T-cell (primary cell): ENCODE data around the gene RSU1. TPM values are rescaled to one million over a fixed set of nuclear protein-coding genes. Genes with fewer than 3 reads are reported as not detected.

Experiments
- ATAC-seq, 4 experiments: fragments of 200-7000 bp in 3 of 4; fragments of 150-1000 bp in 1 of 4; cut with Tn5 transposase; replicated peaks in 1 of 4; 1 replicate in 3 of 4; 2 replicates in 1 of 4; pipeline ENCODE4 v1.10.0; 2021; ENCODE audit warnings: moderate library complexity in 3 of 4, mild to moderate bottlenecking in 2 of 4, moderate number of reproducible peaks in 1 of 4
- CTCF ChIA-PET, 2 donors: fragments of 300-600 bp; sonication (Branson Sonifier 250); formaldehyde crosslinking; loops; one replicate each; lab custom pipeline; 2022; ENCODE audit warnings: antibody characterized with exemption in 2 of 2; lab: Charles Lee
- POLR2A ChIA-PET, 2 donors: fragments of 300-600 bp; sonication (Branson Sonifier 250); formaldehyde crosslinking; loops; one replicate each; lab custom pipeline; 2022; ENCODE audit warnings: antibody characterized with exemption in 2 of 2; lab: Charles Lee
- DNase-seq, 35 experiments: peaks; one replicate each; pipeline versions ENCODE4 v3.0.0 to v3.0.0-alpha.2; 2013 to 2023
- H3K27ac ChIP-seq: one replicate; pipeline ENCODE4 v1.5.1; 2013; ENCODE audit warnings: low read length
- H3K27me3 ChIP-seq, 2 experiments: replicated peaks in 1 of 2; 1 replicate in 1 of 2; 2 replicates in 1 of 2; pipeline versions ENCODE4 v1.6.1 to v1.7.0; 2013; ENCODE audit warnings: low read length in 1 of 2, mixed read lengths in 1 of 2; ENCODE audit not compliant: control insufficient read depth in 2 of 2, insufficient read depth in 2 of 2; ENCODE audit errors: extremely low read depth in 1 of 2
- H3K36me3 ChIP-seq, 2 donors: 1 replicate in 1 of 2; 2 replicates in 1 of 2; pipeline versions ENCODE4 v1.6.1 to v1.7.0; 2013; ENCODE audit warnings: low read length in 1 of 2; ENCODE audit not compliant: control insufficient read depth in 2 of 2, insufficient read depth in 1 of 2; ENCODE audit errors: extremely low read depth in 1 of 2
- H3K4me1 ChIP-seq, 2 experiments: 1 replicate in 1 of 2; 2 replicates in 1 of 2; pipeline versions ENCODE4 v1.6.1 to v1.7.0; 2013; ENCODE audit warnings: low read length in 2 of 2, mixed read lengths in 1 of 2; ENCODE audit not compliant: insufficient read depth in 2 of 2, control insufficient read depth in 1 of 2; ENCODE audit errors: extremely low read depth in 1 of 2
- H3K4me3 ChIP-seq, 2 donors: 1 replicate in 1 of 2; 2 replicates in 1 of 2; pipeline versions ENCODE4 v1.5.1 to v1.7.0; 2013; ENCODE audit warnings: mild to moderate bottlenecking in 2 of 2, low read length in 1 of 2, moderate library complexity in 1 of 2; ENCODE audit not compliant: control insufficient read depth in 1 of 2; ENCODE audit errors: extremely low read depth in 1 of 2
- H3K9me3 ChIP-seq: 2 replicates; pipeline ENCODE4 v1.7.0; 2013
- H3K27ac Mint-ChIP-seq, 2 donors: one replicate each; pipeline ENCODE4 v1.8.0; 2020 to 2021; ENCODE audit warnings: mild to moderate bottlenecking in 2 of 2, mixed read lengths in 2 of 2
- H3K27me3 Mint-ChIP-seq, 2 donors: one replicate each; pipeline ENCODE4 v1.8.0; 2021 to 2022; ENCODE audit warnings: mixed read lengths in 2 of 2
- H3K36me3 Mint-ChIP-seq: one replicate; pipeline ENCODE4 v1.8.0; 2021; ENCODE audit warnings: mixed read lengths
- H3K4me1 Mint-ChIP-seq, 3 donors: one replicate each; pipeline ENCODE4 v1.8.0; 2020 to 2022; ENCODE audit warnings: mixed read lengths in 3 of 3, mild to moderate bottlenecking in 1 of 3
- H3K4me3 Mint-ChIP-seq, 3 donors: one replicate each; pipeline ENCODE4 v1.8.0; 2020 to 2022; ENCODE audit warnings: mild to moderate bottlenecking in 3 of 3, mixed read lengths in 3 of 3, moderate library complexity in 3 of 3
- H3K9me3 Mint-ChIP-seq, 3 donors: one replicate each; pipeline ENCODE4 v1.8.0; 2020 to 2022; ENCODE audit warnings: mixed read lengths in 3 of 3
- WGBS: methylation state at CpG from one replicate; pipeline ENCODE4 v1.1.5; 2013; ENCODE audit warnings: missing lambda C conversion rate; ENCODE audit not compliant: insufficient coverage; 5-methylcytosine and 5-hydroxymethylcytosine counted together
- total RNA-seq, 35 experiments: library from RNA in 6 of 35; stranded (reverse) in 6 of 35; fragments of 120-200 nt in 1 of 35; gene quantifications; one replicate each; pipeline versions ENCODE4 v1.2.1 to v1.2.4 and lab custom pipeline; 2013 to 2026

The RSU1 gene
- total RNA-seq, 5 donors from 2014 or later (not counting 1 experiment from before 2014, with no cell fraction given): 49.5 to 60.4 (median 58.1) TPM

DNA sequence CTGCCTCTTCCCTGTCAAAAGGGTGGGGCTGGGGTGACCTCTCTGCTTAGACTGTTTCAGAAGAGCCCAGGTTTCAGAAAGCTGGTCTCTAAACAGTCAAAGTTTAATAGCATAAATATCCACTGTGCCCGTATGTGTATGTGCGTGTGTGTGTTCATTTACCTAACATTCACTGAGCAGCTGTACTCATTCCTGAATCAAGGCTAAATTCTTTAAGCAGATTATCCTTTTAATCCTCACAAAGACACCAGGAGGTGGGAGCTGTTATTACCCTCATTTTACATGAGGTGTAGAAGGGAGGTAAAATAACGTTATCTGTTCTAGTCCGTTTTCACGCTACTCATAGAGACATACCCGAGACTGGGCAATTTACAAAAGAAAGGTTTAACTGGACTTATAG lies 72.2 kb downstream of the RSU1 start:
- Mint-ChIP-seq H3K36me3 (peaks cover 68% of the 10 kb centered on the region), H3K27ac (no peak overlapping the region), H3K4me3 (no peak overlapping the region), H3K4me1 (peaks cover 0 to 14% (median 2%) of the 10 kb centered on the region in 3 donors), H3K9me3 (peaks cover 0 to 7% (median 0%) of the 10 kb centered on the region in 3 donors), H3K27me3 (no peaks in the 10 kb centered on the region)
- DNase-seq (no peak), ATAC-seq (no peak)
- ChIA-PET POLR2A (no interaction called here), CTCF (interaction anchor here in 1 of 2 donors (1.1 kb wide), 1 partner anchor 9 kb away, joined by 3 read pairs; no protein-coding TSS in a partner anchor)
- Histone ChIP-seq H3K4me3 (no peak overlapping the region), H3K9me3 (peaks cover 2% of the 10 kb centered on the region), H3K36me3 (peaks cover 6 to 10% of the 10 kb centered on the region in 2 donors), H3K27ac (no peak overlapping the region), H3K27me3 (no peaks in the 10 kb centered on the region), H3K4me1 (no peaks in the 10 kb centered on the region)
- WGBS: 100% methylated on average over 2 of the region's 6 CpGs

DNA sequence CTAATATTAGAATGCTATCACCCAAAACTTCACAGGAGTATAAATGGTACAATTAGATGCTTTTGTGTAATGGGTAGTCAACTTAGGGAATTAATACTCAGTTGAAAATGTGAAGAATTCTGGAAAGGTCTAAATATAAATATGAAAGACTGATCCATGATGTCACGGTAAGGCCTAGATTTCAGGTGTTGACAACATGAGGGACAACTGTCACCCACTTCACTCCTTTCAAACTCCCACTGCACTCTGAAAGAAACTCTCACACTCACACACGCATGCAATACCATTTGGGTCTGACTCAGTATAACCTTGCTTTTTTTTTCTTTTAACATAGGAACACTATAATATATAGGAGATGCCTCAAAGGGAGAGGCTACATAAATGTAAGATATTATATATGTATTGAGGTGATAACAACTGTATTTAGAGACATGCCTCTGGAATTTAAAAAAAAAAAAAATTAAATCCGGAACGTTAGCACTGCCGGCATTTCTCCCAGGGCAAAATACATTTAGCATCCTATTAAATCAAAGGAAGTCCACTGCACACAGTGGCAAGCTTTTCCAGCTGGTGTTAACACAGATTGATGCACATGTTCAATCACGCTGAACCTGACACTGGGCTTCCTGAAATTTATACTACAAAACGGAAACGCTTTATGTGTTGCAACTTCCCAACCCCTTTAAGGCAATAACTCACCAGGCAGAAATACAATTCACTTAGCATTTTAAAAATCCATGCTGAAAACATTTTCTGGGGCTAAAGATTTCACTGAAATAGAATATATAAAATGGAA lies 74.9 kb downstream of the RSU1 start:
- H3K9me3 Mint-ChIP-seq: peaks cover 0 to 22% (median 5%) of the 10 kb centered on the region in 3 donors
- DNase-seq (no peak), ATAC-seq (no peak)
- no peak overlapping the region for H3K27ac Mint-ChIP-seq
- no peaks in the 10 kb centered on the region for H3K27me3 Mint-ChIP-seq
- peaks cover 76% of the 10 kb centered on the region for H3K36me3 Mint-ChIP-seq
- CTCF ChIA-PET: interaction anchor here in 1 of 2 donors (0.6 kb wide), 1 partner anchor 952 kb away, joined by 3 read pairs; no protein-coding TSS in a partner anchor
- Histone ChIP-seq H3K4me3 (no peak overlapping the region), H3K27me3 (no peaks in the 10 kb centered on the region), H3K27ac (no peak overlapping the region), H3K9me3 (peaks cover 2% of the 10 kb centered on the region), H3K36me3 (peaks cover 5 to 6% of the 10 kb centered on the region in 2 donors), H3K4me1 (no peaks in the 10 kb centered on the region)
- WGBS: 79% methylated on average over 2 of the region's 8 CpGs
- POLR2A ChIA-PET: no interaction called here
- H3K4me3 Mint-ChIP-seq: no peak overlapping the region
- peaks cover 0 to 11% (median 2%) of the 10 kb centered on the region in 3 donors for H3K4me1 Mint-ChIP-seq

DNA sequence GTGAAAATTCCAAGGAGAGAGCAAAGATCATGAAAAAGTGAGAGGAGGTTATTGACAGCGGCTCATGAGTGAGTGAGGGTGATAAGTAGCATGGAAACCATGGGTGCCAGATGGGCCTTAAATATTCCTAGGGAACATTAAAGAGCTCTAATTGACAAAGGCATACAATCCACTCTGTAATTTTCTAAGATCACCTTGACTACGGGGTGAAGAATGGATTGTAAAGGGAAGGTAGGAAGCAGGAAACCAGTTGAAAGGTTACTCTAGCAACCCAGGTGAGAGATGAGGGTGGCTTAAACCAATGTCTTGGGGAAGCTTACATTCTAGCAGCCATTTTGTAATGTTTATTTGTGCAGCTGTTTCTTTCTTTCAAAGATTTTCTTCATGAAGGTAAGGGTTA lies 75.7 kb downstream of the RSU1 start:
- ATAC-seq: no peak
- CTCF ChIA-PET: interaction anchor here in 1 of 2 donors (0.5 to 0.6 kb wide), 2 partner anchors 304 to 953 kb away, joined by 3 to 7 read pairs; no protein-coding TSS in a partner anchor
- POLR2A ChIA-PET: no interaction called here
- no peaks in the 10 kb centered on the region for H3K27me3 Mint-ChIP-seq
- Histone ChIP-seq H3K4me3 (no peak overlapping the region), H3K9me3 (peaks cover 2% of the 10 kb centered on the region), H3K27me3 (no peaks in the 10 kb centered on the region), H3K27ac (no peak overlapping the region), H3K4me1 (no peaks in the 10 kb centered on the region), H3K36me3 (peaks cover 5 to 6% of the 10 kb centered on the region in 2 donors)
- no peak overlapping the region for H3K4me3 Mint-ChIP-seq
- peaks cover 0 to 6% (median 2%) of the 10 kb centered on the region in 3 donors for H3K4me1 Mint-ChIP-seq
- WGBS: no CpG with 5 or more reads among the region's 2 CpGs
- no peak overlapping the region for H3K27ac Mint-ChIP-seq
- H3K9me3 Mint-ChIP-seq: peaks cover 0 to 30% (median 10%) of the 10 kb centered on the region in 3 donors
- no peak for DNase-seq
- H3K36me3 Mint-ChIP-seq: peaks cover 78% of the 10 kb centered on the region

DNA sequence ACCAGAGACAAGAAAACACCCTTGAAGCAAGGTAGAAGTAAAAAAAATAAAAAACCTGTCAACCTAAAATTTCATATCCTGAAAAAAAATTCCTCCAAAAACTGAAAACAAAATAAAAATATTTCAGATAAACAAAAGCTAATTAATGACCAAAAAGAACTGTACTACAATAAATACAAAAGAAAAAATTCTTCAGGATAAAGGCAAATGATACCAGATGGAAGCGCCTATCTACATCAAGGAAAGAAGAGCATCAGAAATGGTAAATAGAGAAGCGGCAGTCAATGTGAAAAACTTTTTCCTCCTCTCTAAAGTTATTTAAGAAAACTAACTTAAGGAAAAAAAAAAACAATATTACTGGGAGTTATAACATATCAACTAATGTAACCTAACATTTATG lies 79.8 kb downstream of the RSU1 start:
- CTCF ChIA-PET: no interaction called here
- no peak for DNase-seq
- no peaks in the 10 kb centered on the region for H3K27me3 ChIP-seq
- peaks cover 3 to 4% of the 10 kb centered on the region in 2 donors for H3K36me3 ChIP-seq
- H3K27ac ChIP-seq: no peak overlapping the region
- Mint-ChIP-seq H3K36me3 (peaks cover 88% of the 10 kb centered on the region), H3K27me3 (no peaks in the 10 kb centered on the region), H3K9me3 (peaks cover 8 to 38% (median 10%) of the 10 kb centered on the region in 3 donors), H3K4me1 (peaks cover under 1 to 21% (median 3%) of the 10 kb centered on the region in 3 donors), H3K4me3 (no peak overlapping the region), H3K27ac (no peak overlapping the region)
- no peak for ATAC-seq
- WGBS: no CpG with 5 or more reads among the region's 2 CpGs
- peaks cover 5% of the 10 kb centered on the region for H3K9me3 ChIP-seq
- POLR2A ChIA-PET: no interaction called here
- H3K4me3 ChIP-seq: no peak overlapping the region
- H3K4me1 ChIP-seq: no peaks in the 10 kb centered on the region

DNA sequence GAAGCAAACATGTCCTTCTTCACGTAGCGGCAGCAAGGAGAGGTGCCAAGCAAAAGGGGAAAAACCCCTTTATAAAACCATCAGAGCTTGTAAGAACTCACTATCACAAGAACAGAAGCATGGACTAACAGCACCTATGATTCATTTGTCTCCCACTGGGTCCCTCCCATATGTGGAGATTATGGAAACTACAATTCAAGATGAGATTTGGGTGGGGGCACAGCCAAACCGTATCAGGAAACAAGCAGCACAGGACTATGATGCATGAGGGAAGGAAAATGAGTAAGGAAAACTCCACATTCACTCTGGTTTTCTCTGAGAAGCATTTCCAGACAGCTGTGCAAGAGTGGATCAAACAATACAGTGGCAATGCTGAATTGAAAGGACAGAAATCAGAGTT lies 81.6 kb downstream of the RSU1 start:
- Histone ChIP-seq H3K4me3 (no peak overlapping the region), H3K36me3 (peaks cover 2 to 6% of the 10 kb centered on the region in 2 donors), H3K27ac (no peak overlapping the region), H3K27me3 (no peaks in the 10 kb centered on the region), H3K9me3 (peaks cover 4% of the 10 kb centered on the region), H3K4me1 (no peaks in the 10 kb centered on the region)
- Mint-ChIP-seq H3K4me1 (peaks cover 2 to 16% (median 5%) of the 10 kb centered on the region in 3 donors), H3K27me3 (no peaks in the 10 kb centered on the region), H3K4me3 (no peak overlapping the region), H3K36me3 (peaks cover 82% of the 10 kb centered on the region), H3K9me3 (peaks cover 8 to 32% (median 10%) of the 10 kb centered on the region in 3 donors), H3K27ac (no peak overlapping the region)
- ChIA-PET POLR2A (no interaction called here), CTCF (no interaction called here)
- DNase-seq (no peak), ATAC-seq (no peak)
- WGBS: no CpG with 5 or more reads among the region's 3 CpGs

DNA sequence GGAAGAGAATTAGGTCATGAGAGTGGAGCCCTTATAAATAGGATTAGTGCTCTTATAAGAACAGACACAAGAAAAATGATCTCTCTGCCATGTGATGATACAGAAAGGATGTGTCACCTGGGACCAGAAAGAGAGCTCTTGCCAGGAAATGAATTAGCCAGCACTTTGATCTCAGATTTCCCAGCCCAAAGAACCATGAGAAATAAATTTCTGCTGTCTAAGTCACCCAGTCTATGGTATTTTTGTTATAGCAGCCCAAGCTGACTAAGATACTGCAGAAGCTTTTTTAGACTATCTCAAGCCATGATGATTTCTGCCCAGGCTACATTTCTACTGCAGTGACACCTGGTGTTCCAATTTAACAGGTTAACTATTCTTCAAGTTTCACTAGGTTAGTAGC lies 84.8 kb downstream of the RSU1 start:
- DNase-seq: no peak
- CTCF ChIA-PET: no interaction called here

More for the DNA sequence above, 84.8 kb downstream of the RSU1 start:
- Mint-ChIP-seq H3K4me1 (peaks cover 17 to 37% (median 23%) of the 10 kb centered on the region in 3 donors), H3K27ac (no peak overlapping the region), H3K9me3 (peaks cover 12 to 19% (median 16%) of the 10 kb centered on the region in 3 donors), H3K4me3 (no peak overlapping the region), H3K27me3 (no peaks in the 10 kb centered on the region), H3K36me3 (peaks cover 82% of the 10 kb centered on the region)
- Histone ChIP-seq H3K4me1 (peaks cover 0 to 6% of the 10 kb centered on the region in 2 experiments), H3K27ac (no peak overlapping the region), H3K27me3 (no peaks in the 10 kb centered on the region), H3K9me3 (peaks cover 4% of the 10 kb centered on the region), H3K4me3 (no peak overlapping the region), H3K36me3 (peaks cover 7 to 16% of the 10 kb centered on the region in 2 donors)
- POLR2A ChIA-PET: interaction anchor here in 1 of 2 donors (0.5 to 0.9 kb wide), 2 partner anchors 277 to 563 kb away, joined by 3 read pairs; no protein-coding TSS in a partner anchor
- no peak for ATAC-seq
